HepG2 (cell line): ENCODE data around the gene PSMA2. TPM values are rescaled to one million over a fixed set of nuclear protein-coding genes. Genes with fewer than 3 reads are reported as not detected.

ENCODE experiments used
- ATAC-seq: fragments of 200-7000 bp; cut with Tn5 transposase; 3 replicates; pipeline ENCODE4 v1.9.1; 2020; ENCODE audit warnings: mild to moderate bottlenecking, moderate library complexity
- BruUV-seq: library from RNA; stranded (reverse); fragments of 400-500 nt; replicated peaks from 2 replicates; lab custom pipeline; 2021; lab: Mats Ljungman, UMichigan
- CTCF ChIA-PET: fragments of 300-600 bp; formaldehyde crosslinking; extraction: SDS; loops from one replicate; lab custom pipeline; 2021; ENCODE audit warnings: low total read pairs, inconsistent platforms, low intra/inter-chr PET ratio; lab: Yijun Ruan, JAX
- POLR2A ChIA-PET: fragments of 350-600 bp; sonication (Branson Sonifier 250); formaldehyde crosslinking; loops from one replicate; lab custom pipeline; 2020; ENCODE audit warnings: antibody characterized with exemption, inconsistent platforms; lab: Yijun Ruan, JAX
- DNase-seq: peaks from one replicate; pipeline ENCODE4 v3.0.0-alpha.2; 2015; ENCODE audit warnings: low spot score
- FAIRE-seq: peaks from 3 replicates; lab custom pipeline; 2011; peaks lifted over from hg19 to GRCh38; lab: Jason Lieb, UNC
- H2AFZ ChIP-seq: one replicate; pipeline ENCODE4 v1.6.1; 2011; ENCODE audit warnings: low read length, inconsistent platforms
- H3K27ac ChIP-seq: fragments of 300-600 bp; 3 replicates; pipeline ENCODE4 v1.8.0; 2011; ENCODE audit warnings: mixed run types, mild to moderate bottlenecking, mixed read lengths, low read length, inconsistent platforms; ENCODE audit not compliant: insufficient read depth; ENCODE audit errors: extremely low read length
- H3K27me3 ChIP-seq, 2 experiments: fragments of 200-600 bp in 1 of 2; 2 replicates in 1 of 2; 3 replicates in 1 of 2; pipeline versions ENCODE4 v1.6.0 to v1.8.0; 2011; ENCODE audit warnings: low read length in 2 of 2, mild to moderate bottlenecking in 2 of 2, moderate library complexity in 2 of 2, inconsistent platforms in 1 of 2; ENCODE audit not compliant: insufficient read depth in 2 of 2, control insufficient read depth in 1 of 2
- H3K36me3 ChIP-seq, 2 experiments: fragments of 200-600 bp in 1 of 2; replicated peaks in 1 of 2; 2 replicates in 1 of 2; 3 replicates in 1 of 2; pipeline versions ENCODE4 v1.5.1 to v1.8.0; 2011; ENCODE audit warnings: low read length in 2 of 2, inconsistent platforms in 1 of 2; ENCODE audit not compliant: insufficient read depth in 2 of 2, control insufficient read depth in 1 of 2
- H3K4me1 ChIP-seq: 2 replicates; pipeline ENCODE4 v1.5.1; 2012; ENCODE audit warnings: low read length, inconsistent platforms; ENCODE audit not compliant: insufficient read depth
- H3K4me2 ChIP-seq: 2 replicates; pipeline ENCODE4 v1.6.0; 2011; ENCODE audit warnings: low read depth, low read length, inconsistent platforms
- H3K4me3 ChIP-seq, 3 experiments: fragments of 200-600 bp in 1 of 3; sonication (generic), shearing (Covaris generic) in 1 of 3; replicated peaks in 1 of 3; 2 replicates each; pipeline ENCODE4 v1.5.1; 2011 to 2016; ENCODE audit warnings: low read length in 3 of 3, inconsistent platforms in 2 of 3, low read depth in 2 of 3, mild to moderate bottlenecking in 2 of 3, control low read depth in 1 of 3, mixed read lengths in 1 of 3; ENCODE audit not compliant: insufficient read depth in 1 of 3
- H3K79me2 ChIP-seq: one replicate; pipeline ENCODE4 v1.6.1; 2011; ENCODE audit warnings: low read length, inconsistent platforms; ENCODE audit not compliant: insufficient read depth
- H3K9ac ChIP-seq: 2 replicates; pipeline ENCODE4 v1.6.0; 2011; ENCODE audit warnings: mild to moderate bottlenecking, low read depth, low read length, inconsistent platforms; ENCODE audit not compliant: insufficient read depth
- H3K9me3 ChIP-seq: 2 replicates; pipeline ENCODE4 v1.5.1; 2012; ENCODE audit warnings: mild to moderate bottlenecking, low read length
- H4K20me1 ChIP-seq: 2 replicates; pipeline ENCODE4 v1.6.0; 2011; ENCODE audit warnings: inconsistent platforms, mild to moderate bottlenecking, low read length, moderate library complexity; ENCODE audit not compliant: insufficient read depth
- ESRRA ChIP-seq: sonication (generic); formaldehyde crosslinking; IDR thresholded peaks from 2 replicates; pipeline ENCODE4 v1.5.1; 2020; ENCODE audit warnings: mild to moderate bottlenecking, low read depth, missing genetic modification reagents
- FOXM1 ChIP-seq: sonication (generic); formaldehyde crosslinking; IDR thresholded peaks from 2 replicates; pipeline ENCODE4 v1.5.0; 2020; ENCODE audit warnings: missing genetic modification reagents
- GZF1 ChIP-seq: sonication (generic); formaldehyde crosslinking; IDR thresholded peaks from 2 replicates; pipeline ENCODE4 v1.5.1; 2020; ENCODE audit warnings: mild to moderate bottlenecking, missing genetic modification reagents
- POGK ChIP-seq: sonication (generic); formaldehyde crosslinking; conservative IDR thresholded peaks from 2 replicates; pipeline ENCODE4 v1.8.0; 2022; ENCODE audit warnings: mild to moderate bottlenecking, moderate library complexity, missing genetic modification reagents
- RFX3 ChIP-seq: IDR thresholded peaks from 2 replicates; pipeline ENCODE4 v1.6.1; 2016; ENCODE audit warnings: missing biosample characterization, missing genetic modification reagents
- ZNF10 ChIP-seq: sonication (generic); formaldehyde crosslinking; IDR thresholded peaks from 2 replicates; pipeline ENCODE4 v1.4.0; 2020; ENCODE audit warnings: mild to moderate bottlenecking, low read depth, missing genetic modification reagents, borderline replicate concordance
- ZNF205 ChIP-seq: IDR thresholded peaks from 2 replicates; pipeline ENCODE4 v1.6.1; 2018; ENCODE audit warnings: missing biosample characterization, missing genetic modification reagents
- ZNF264 ChIP-seq: sonication (generic); formaldehyde crosslinking; IDR thresholded peaks from 2 replicates; pipeline ENCODE4 v1.4.0; 2020; ENCODE audit warnings: missing genetic modification reagents
- ZNF431 ChIP-seq: sonication (generic); formaldehyde crosslinking; IDR thresholded peaks from 2 replicates; pipeline ENCODE4 v1.9.0; 2022; ENCODE audit warnings: missing genetic modification reagents, low read depth, mild to moderate bottlenecking, borderline replicate concordance
- ZNF607 ChIP-seq: sonication (generic); formaldehyde crosslinking; IDR thresholded peaks from 2 replicates; pipeline ENCODE4 v1.5.1; 2020; ENCODE audit warnings: missing genetic modification reagents, mild to moderate bottlenecking, borderline replicate concordance
- ZSCAN30 ChIP-seq: sonication (generic); formaldehyde crosslinking; IDR thresholded peaks from 2 replicates; pipeline ENCODE4 v1.5.0; 2020; ENCODE audit warnings: mild to moderate bottlenecking, missing genetic modification reagents
- WGBS: methylation state at CpG from one replicate; pipeline ENCODE4 v1.1.6; 2017; ENCODE audit warnings: low lambda C conversion rate; 5-methylcytosine and 5-hydroxymethylcytosine counted together
- in situ Hi-C: cut with HindIII; loops from 2 replicates; pipeline ENCODE4 v1.10.0; 2017; ENCODE audit warnings: low pct_unique_long_range_greater_than_20kb; ENCODE audit not compliant: extremely low pct_ligation_motif_present
- intact Hi-C: fragments of 100-400 bp; cut with micrococcal nuclease; formaldehyde crosslinking; loops from one replicate; pipeline ENCODE4 v1.10.0; 2022; ENCODE audit not compliant: unreplicated experiment
- polyA plus RNA-seq, 8 experiments: library from polyadenylated mRNA; depleted of rRNA in 3 of 8; stranded (reverse) in 7 of 8; unstranded in 1 of 8; fragments of >200 nt; fragmentation: Illumina TruSeq in 4 of 8; extraction: Trizol in 4 of 8; gene quantifications; 2 replicates each; pipeline versions ENCODE4 v1.2.1 to v1.2.3, GENCODE V29; 2011 to 2016; ENCODE audit warnings: low read depth in 4 of 8, missing spikeins in 1 of 8, mixed read lengths in 1 of 8; ENCODE audit not compliant: insufficient read depth in 1 of 8
- total RNA-seq, 5 experiments: library from RNA; depleted of rRNA; stranded (reverse); fragments of >200 nt; fragmentation: Illumina TruSeq; extraction: Trizol; gene quantifications; 2 replicates each; pipeline ENCODE4 v1.2.3, GENCODE V29; 2016; ENCODE audit warnings: low read depth in 1 of 5

PSMA2 gene
- total and polyA plus RNA-seq, 2 of the 13 experiments (the other 11 are each of a cell fraction or from before 2014, with no cell fraction given), result 125 to 266 TPM

- Histone ChIP-seq H3K4me1 (no peaks in the 10 kb centered on the region), H3K4me2 (no peak overlapping the region), H3K9me3 (peaks cover 4% of the 10 kb centered on the region; the same call in 1 of the 2 replicates), H3K36me3 (no peaks in the 10 kb centered on the region), H4K20me1 (no peaks in the 10 kb centered on the region), H3K4me3 (no peak overlapping the region), H2AFZ (no peak overlapping the region), H3K27me3 (0 out of 5 replicates have a peak, but pooled peaks cover 0 to 1% of the 10 kb centered on the region in 2 experiments), H3K79me2 (no peaks in the 10 kb centered on the region), H3K9ac (no peak overlapping the region), H3K27ac (no peak overlapping the region)
- DNase-seq (no peak), ATAC-seq (no peak), FAIRE-seq (no peak)
- 0% methylated on average over 2 of the region's 2 CpGs for WGBS
- intact Hi-C loops, result no loop called here
- POLR2A ChIA-PET, result no interaction called here
- BruUV-seq, result no TSS peak
- CTCF ChIA-PET, result no interaction called here
- in situ Hi-C loops, result no loop called here
- TF ChIP-seq ZNF431 (CRISPR knock-in tag) (no peak), GZF1 (CRISPR knock-in tag) (no peak), ZSCAN30 (CRISPR knock-in tag) (no peak), POGK (no peak), ESRRA (CRISPR knock-in tag) (no peak), ZNF607 (CRISPR knock-in tag) (no peak), RFX3 (CRISPR knock-in tag) (no peak), ZNF264 (CRISPR knock-in tag) (no peak), ZNF205 (no peak), ZNF10 (CRISPR knock-in tag) (no peak), FOXM1 (CRISPR knock-in tag) (no peak)
Observed at GRCh38 chr7:42961170-42961569, 29.2 kb upstream of the PSMA2 start.
